HG03565 (cell line): ENCODE results near the gene COL2A1.
"Not testable (repeated sequence)": the region's sequence is repeated elsewhere in the genome, so short reads cannot be mapped to it uniquely, and the experiment has no call there.

Experiments used
- ATAC-seq: cut with Tn5 transposase; IDR thresholded peaks from one replicate; pipeline ENCODE4 v1.9.1; 2021; ENCODE audit warnings: mild to moderate bottlenecking, moderate library complexity; ENCODE audit not compliant: unreplicated experiment

The COL2A1 gene

DNA sequence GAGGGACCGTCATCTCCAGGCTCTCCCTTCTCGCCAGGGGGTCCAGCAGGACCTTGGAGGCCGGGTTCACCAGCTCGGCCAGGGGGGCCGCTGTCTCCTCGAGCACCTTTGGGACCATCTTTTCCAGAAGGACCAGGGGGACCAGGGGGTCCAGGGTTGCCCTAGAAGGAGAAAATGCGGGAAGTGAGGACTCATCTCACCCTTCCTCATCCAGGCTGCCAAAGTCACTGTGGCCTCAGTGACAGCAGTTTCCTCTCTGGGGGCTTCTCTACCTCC lies 25.7 kb downstream of the COL2A1 start:
- ATAC-seq = no peak

- ATAC-seq = no peak
These were observed 26.3 kb downstream of the COL2A1 start for GRCh38 chr12:47977772-47978597.

DNA sequence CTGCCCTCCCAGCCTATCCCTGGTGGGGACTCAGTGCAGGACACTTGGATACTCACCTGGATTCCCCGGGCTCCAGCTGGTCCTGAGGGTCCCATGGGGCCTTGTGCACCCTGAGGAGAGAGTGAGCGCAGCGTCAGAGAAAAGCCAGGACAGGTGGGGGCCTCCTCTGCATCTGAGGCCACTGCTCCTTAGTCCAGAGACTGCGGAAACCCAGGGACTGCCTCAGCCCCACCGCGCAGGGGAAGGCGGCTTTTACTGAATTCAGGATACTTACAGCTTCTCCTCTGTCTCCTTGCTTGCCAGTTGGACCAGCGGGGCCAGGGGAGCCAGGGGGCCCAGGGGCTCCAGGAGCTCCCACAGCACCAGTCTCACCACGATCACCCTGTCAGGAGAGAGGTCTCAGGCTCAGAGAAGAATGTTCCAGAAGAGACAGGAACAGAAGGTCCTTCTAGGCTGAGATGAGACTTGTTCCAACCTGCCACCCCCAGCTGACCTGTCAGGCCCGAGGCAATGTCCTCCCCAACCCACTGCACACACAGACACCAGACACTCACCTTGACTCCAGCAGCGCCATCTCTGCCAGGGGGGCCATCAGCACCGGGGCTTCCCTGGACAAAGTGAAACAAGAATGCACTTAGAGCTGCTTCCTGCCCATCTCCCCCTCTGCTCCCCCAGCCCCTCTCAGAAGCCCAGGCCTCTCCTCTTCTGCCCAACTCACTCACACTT lies 27.1 kb downstream of the COL2A1 start:
- no peak for ATAC-seq

- ATAC-seq = no peak
These were observed 28.5 kb downstream of the COL2A1 start for GRCh38 chr12:47975816-47976215.

DNA sequence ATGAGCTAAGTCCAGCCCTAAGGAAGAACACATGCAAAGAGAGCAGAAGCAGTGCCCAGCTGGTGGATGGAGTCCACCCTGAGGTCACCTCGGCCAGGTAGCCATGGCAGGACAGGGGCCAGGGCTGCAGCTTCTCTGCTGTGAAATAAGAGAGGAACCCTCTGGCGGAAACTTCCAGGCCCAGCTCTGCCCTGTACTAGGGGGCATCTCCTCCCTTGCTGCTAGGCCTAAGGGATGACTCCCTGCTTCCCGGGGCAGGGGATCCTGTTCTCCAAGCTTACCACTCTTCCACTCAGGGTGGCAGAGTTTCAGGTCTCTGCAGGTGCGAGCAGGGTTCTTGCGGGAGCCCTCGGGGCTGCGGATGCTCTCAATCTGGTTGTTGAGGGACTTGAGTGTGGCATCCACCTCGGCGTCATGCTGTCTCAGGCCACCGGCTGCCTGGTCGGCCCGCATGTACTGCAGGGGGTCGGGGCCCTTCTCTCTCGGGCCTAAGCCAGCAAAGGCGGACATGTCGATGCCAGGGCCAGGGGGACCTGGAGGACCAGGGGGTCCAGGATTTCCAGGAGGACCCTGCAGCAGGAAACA lies 29.1 kb downstream of the COL2A1 start:
- ATAC-seq = no peak

- ATAC-seq = no peak
These were observed 30.4 kb downstream of the COL2A1 start for GRCh38 chr12:47973870-47974269.

DNA sequence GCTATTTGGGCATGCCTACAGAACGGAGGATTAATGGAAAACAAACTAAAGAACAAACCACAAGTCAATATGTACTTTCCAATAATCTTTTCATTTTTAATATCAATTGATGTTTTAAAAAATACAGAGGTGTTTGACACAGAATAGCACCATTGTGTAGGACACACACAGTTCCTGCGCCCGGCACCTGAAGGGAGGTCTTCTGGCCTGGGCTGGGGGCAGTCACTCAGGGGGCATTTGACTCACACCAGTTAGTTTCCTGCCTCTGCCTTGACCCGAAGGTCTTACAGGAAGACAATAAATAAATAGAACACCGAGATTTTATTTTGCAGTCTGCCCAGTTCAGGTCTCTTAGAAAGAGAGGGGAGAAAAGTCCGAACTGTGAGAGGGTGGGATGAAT lies 31.4 kb downstream of the COL2A1 start:
- ATAC-seq = no peak

- no peak for ATAC-seq
These were observed 33.4 kb downstream of the COL2A1 start for GRCh38 chr12:47970843-47971242.

- ATAC-seq = no peak
These were observed 34.4 kb downstream of the COL2A1 start for GRCh38 chr12:47969845-47970244.

DNA sequence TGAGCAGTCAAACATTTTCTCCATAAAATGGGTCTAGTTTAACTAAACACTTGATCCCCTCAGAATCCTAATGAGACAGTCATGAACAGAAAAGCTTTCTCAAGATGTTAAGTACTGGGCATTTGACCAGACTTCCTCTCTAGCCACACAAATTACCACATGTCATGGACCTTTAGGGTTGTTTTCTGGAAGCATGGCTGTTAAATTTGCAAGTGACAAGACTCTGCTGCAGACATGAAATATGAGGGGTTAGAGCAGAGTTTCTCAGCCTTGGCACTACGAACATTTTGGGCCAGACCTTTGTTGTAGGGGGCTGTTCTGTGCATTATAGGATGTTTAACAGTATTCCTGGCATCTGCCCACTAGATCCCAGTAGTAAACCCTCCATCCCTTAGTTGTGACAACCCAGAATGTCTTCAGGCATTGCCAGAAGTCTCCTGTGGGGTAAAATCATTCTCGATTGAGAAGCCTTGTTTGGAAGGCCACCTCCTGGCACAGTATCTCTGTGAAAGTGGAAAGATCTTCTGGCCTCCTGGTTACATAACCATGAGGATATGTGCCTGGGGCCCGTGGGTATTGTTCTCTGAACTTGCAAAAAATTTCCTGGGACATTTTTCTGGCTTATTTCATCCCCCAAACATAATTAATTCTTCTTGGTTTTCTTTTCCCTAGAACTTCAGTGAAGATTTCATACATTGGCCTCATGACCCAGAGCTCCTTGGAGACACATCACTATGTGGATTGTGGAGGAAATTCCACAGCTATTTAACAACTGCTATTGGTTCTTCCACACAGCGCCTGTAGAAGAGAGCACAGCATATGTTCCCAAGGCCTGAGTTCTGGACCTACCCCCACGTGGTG lies 36.6 kb downstream of the COL2A1 start:
- no peak for ATAC-seq

DNA sequence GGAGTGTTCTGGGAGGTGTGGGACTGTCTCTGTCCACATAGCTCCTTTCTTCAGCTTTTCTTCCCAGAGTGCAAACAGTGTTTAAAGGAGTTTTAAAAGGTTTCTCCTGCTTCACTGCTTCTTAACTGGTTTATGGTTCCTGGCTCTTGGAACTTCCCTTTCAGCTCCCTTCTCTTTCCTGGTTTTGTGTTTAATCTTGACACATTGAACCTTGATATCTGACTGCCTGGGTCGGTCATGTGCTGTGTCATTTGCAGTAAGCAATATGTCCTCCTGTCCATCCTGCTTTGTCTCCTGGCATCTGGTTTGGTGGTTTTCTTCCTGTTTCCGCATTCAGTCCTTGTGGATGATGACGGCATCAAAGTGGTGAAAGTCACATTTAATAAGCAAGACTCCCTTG lies 38.7 kb downstream of the COL2A1 start:
- no peak for ATAC-seq

DNA sequence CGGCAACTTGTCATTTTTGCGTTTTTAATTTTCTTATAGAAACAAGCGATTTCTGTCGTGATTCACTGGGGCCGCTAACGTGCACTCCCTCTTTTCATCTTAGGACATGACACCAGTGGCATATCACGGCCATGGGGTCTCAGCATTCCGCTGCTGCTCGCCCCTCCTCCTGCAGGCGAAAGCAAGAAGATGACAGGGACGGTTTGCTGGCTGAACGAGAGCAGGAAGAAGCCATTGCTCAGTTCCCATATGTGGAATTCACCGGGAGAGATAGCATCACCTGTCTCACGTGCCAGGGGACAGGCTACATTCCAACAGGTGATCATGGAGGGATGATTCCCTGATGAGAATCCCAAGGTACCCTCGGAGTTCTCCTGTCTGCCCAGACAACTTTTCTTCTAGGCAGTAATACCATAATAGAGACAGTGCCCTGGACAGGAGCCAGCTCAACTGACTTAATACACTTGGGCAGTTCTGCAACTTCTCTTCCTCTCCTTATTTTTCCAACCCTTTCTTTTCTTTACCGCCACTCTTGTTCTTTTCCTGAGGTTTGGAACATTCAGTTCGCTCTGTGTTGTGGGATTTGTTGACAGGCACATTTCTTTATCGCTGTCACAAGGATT lies 40.1 kb downstream of the COL2A1 start:
- no peak for ATAC-seq

DNA sequence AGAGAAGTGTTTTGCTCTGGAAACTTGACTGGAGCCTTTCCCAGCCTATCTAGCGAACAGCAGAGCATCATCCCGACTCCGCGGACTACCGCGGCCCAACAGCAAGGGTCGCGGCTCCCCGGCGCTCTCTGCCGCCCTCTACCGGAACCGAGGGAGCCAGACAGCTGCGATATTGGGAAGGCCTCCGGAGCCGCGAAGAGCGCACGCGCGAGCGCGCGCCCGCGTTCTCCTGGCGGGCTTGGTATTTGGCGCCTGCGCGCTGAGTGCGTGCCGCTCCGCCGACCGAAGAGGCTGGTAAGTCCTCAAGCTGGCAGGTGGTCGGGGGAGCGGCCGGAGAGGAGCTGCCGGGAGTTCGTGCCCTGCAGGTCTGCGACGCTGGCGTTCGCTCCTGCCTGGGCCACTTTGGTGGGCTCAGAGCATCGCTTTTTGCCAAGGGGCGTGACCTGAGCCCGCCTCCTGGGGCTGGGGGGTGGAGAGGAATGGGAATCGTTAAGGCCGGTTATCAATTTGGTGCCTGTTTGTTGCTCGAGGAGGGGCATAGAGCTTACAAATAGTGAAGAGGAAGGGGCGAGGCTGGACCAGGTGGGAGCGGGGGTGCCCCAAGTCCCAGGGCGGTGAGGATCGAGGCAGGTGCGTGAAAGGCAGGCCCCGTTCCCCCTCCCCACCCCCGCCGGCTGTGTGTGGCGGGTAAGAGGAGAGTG lies 40.8 kb downstream of the COL2A1 start, which contains the start of gene TMEM106C:
TSS of gene TMEM106C (plus strand) at position 257 of the 701 bp plus-strand sequence. CDS start 641 bp downstream, outside the sequence.
- peak; percentile 96 for ATAC-seq

GRCh38 chr12:47962198-47962597 lies 42.1 kb downstream of the COL2A1 start:
- no peak for ATAC-seq

GRCh38 chr12:47957671-47958070 lies 46.6 kb downstream of the COL2A1 start:
- ATAC-seq = not testable (repeated sequence)

DNA sequence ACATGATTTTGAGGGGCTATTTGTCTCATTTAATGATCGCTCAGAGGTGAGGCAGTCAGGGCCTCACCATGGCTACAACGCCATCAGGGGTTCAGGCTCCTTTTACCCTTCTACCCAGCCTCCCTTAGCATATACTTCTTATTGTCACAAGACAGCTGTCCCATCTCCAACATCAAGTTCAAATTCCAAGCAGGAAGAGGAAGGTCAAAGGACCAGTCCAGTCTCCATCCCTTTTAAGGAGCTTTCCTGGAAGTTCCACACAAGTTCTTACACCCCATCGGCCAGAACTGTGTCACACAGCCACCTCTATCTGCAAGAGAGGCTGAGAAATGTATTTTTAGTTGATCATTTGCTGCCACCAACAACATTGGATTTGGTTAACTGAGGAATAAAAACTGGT lies 49.2 kb downstream of the COL2A1 start:
- ATAC-seq = no peak

DNA sequence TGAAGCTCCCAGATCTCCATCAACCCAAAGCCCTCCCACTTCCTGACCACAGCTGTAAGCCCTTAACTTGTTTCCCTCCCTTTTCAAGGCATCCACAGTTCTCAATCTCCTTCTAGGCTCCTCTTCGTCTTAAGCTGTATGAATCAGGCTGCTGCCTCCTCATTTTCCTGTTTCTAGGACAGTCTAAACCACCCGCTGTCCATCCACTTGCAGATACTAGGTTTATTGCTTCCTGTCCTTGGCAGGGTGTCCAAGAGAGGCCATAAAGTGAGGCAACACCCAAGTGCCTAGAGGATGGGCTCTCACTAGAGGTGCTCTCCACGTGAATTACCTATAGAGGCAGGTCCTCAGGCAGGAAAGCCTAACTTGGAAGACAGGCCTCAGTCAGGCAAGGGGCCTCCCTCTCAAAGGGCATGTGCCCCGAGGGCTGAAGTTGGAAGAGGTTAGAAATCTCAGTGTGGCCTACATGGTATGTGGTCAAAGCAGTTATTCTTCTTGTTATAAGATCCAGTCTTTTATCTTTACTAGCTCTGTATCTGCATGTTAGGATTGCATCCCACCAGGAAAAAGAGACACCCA lies 49.7 kb downstream of the COL2A1 start:
- ATAC-seq = no peak

DNA sequence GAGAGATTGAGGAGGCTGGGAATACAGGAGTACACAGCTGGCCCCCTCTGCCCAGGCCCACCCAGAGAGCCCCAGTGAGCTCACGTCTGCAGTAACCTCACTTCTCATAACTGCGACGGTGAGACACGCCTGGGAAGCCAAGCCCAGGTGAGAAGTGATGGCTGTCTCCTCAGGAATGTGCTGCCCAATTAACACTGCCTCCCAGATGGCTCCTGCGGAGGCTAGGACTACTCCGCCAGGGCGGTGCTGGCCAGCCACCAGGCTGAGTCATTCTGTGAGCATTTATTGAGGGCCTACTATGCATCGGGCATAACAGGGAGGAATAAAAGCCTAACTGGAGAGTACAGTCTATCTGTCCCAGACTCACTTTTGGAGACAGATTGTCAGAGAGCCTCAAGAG lies 50.2 kb downstream of the COL2A1 start:
- no peak for ATAC-seq

- ATAC-seq = no peak
These were observed 53.3 kb downstream of the COL2A1 start for GRCh38 chr12:47950856-47951468.
